T-helper 9 cell (primary cell): ENCODE results near the gene MYO9A.
"Not testable (repeated sequence)": the region's sequence is repeated elsewhere in the genome, so short reads cannot be mapped to it uniquely, and the experiment has no call there.

Experiments used
- DNase-seq: peaks from one replicate; pipeline ENCODE4 v3.0.0-alpha.2; 2020

The MYO9A gene

GRCh38 chr15:72140088-72140487 lies 22.1 kb upstream of the MYO9A start:
- DNase-seq, result no peak

GRCh38 chr15:72139667-72140066 lies 21.7 kb upstream of the MYO9A start:
- DNase-seq, result no peak

GRCh38 chr15:72136170-72137051 lies 18.5 kb upstream of the MYO9A start:
- no peak for DNase-seq

GRCh38 chr15:72135719-72136118 lies 17.8 kb upstream of the MYO9A start:
- no peak for DNase-seq

GRCh38 chr15:72133211-72133610 lies 15.3 kb upstream of the MYO9A start:
- no peak for DNase-seq

- DNase-seq, result no peak
Measured at GRCh38 chr15:72131922-72132321, 14.0 kb upstream of the MYO9A start.

- no peak for DNase-seq
Measured at GRCh38 chr15:72130272-72130671, 12.3 kb upstream of the MYO9A start.

- no peak for DNase-seq
Measured at GRCh38 chr15:72128359-72128758, 10.4 kb upstream of the MYO9A start.

GRCh38 chr15:72127724-72128322 lies 9.9 kb upstream of the MYO9A start:
- DNase-seq, result no peak

- DNase-seq, result no peak
Measured at GRCh38 chr15:72124218-72124617, 6.3 kb upstream of the MYO9A start.

- peak; percentile 53 for DNase-seq
Measured at GRCh38 chr15:72117486-72118016, 399 bp downstream of the MYO9A start.

- DNase-seq, result peak; percentile 9
Measured at GRCh38 chr15:72116731-72117485, 1.0 kb downstream of the MYO9A start.

- no peak for DNase-seq
Measured at GRCh38 chr15:72113347-72114031, 4.5 kb downstream of the MYO9A start.

- DNase-seq, result no peak
Measured at GRCh38 chr15:72112805-72113204, 5.1 kb downstream of the MYO9A start.

GRCh38 chr15:72112116-72112515 lies 5.8 kb downstream of the MYO9A start:
- no peak for DNase-seq

- DNase-seq, result no peak
Measured at GRCh38 chr15:72110355-72110754, 7.6 kb downstream of the MYO9A start.

- no peak for DNase-seq
Measured at GRCh38 chr15:72106068-72106467, 11.9 kb downstream of the MYO9A start.

GRCh38 chr15:72105111-72105510 lies 12.8 kb downstream of the MYO9A start:
- DNase-seq, result no peak

- not testable (repeated sequence) for DNase-seq
Measured at GRCh38 chr15:72100551-72100950, 17.4 kb downstream of the MYO9A start.

GRCh38 chr15:72099155-72099554 lies 18.8 kb downstream of the MYO9A start:
- DNase-seq, result no peak

- no peak for DNase-seq
Measured at GRCh38 chr15:72098040-72098439, 19.9 kb downstream of the MYO9A start.

GRCh38 chr15:72096796-72097195 lies 21.2 kb downstream of the MYO9A start:
- DNase-seq, result no peak

GRCh38 chr15:72092691-72093090 lies 25.3 kb downstream of the MYO9A start:
- DNase-seq, result no peak
